GM21381 (cell line): ENCODE measurements around the gene SCUBE2.

Experiments used
- ATAC-seq: cut with Tn5 transposase; IDR thresholded peaks from one replicate; pipeline ENCODE4 v1.9.1; 2021; ENCODE audit warnings: mild to moderate bottlenecking, moderate library complexity; ENCODE audit not compliant: unreplicated experiment

SCUBE2 gene

GRCh38 chr11:9049959-9050358, 41.4 kb downstream of the SCUBE2 start:
- ATAC-seq: no peak

DNA sequence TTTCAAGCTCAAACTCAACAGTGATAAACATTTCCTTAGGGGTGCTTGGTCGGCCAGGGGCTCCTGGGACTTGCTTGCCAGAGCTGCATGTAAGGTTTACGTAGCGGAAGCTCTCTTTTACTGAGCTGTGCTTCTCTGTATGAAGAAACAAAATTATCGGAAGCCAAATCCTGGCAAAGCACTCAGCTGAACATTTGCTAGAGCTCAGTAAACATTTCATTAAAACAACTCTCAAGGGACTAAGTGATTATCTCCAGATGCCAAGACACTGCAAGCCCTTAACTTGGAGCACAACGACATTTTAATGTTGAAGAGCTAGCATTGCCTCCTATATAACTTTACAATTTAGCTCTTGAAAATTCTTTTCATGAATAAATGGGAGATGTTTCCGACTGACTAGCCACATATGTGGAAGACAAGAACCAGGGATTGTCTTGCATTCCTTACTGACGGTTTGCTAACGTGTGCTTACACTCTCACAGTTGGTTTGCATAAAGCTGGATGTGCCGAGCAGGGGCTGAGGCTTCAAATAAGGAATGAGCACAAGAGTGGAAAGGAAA, 43.4 kb downstream of the SCUBE2 start:
- no peak for ATAC-seq

DNA sequence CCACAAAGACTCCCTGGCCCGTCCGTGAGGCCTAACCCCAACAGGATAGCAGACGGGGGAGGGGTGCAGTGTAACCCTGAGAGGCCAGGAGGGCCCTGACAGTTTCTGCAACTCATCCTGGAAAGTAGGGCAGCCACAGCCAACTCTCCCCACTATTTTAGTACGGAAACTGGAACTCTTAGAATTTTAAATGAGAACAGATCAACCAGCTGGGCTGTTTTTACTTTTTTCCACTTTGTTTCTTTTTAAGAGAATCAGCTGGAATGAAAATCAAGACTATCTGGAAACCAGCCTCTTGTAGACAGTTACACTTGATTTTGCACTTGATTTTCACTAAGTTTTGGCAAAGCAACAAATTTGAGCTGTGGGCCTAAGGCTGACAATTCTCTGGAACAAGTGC, 44.9 kb downstream of the SCUBE2 start:
- no peak for ATAC-seq

- no peak for ATAC-seq
These were observed 48.9 kb downstream of the SCUBE2 start for GRCh38 chr11:9042488-9042887.

DNA sequence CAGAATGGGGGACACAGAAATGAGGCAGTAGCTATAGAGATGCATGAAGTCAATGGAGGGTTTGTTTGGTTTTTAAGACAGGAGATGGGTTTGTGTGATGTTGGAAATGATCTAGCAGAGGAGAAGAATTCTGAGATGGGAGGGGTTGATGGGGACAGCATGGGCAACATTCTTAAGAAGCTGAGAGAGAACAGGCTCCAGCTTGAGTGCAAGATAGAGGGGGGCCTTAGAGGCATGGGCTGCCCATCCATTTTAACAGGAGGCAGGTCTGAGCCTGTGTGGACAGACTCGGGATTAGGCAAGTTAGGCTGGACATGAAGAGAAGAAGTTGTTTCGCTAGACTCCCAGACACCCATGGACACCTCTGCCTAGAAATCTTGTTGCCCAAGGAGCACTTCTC, 49.7 kb downstream of the SCUBE2 start:
- ATAC-seq: no peak

DNA sequence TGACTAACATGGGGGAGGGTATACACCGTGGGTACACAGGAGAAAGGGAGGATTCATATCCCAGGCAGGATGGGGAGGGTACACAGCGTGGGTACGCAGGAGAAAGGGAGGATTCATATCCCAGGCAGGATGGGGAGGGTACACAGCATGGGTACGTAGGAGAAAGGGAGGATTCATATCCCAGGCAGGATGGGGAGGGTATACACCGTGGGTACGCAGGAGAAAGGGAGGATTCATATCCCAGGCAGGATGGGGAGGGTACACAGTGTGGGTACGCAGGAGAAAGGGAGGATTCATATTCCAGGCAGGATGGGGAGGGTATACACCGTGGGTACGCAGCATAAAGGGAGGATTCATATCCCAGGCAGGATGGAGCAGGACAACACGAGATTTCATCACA, 51.0 kb downstream of the SCUBE2 start:
- ATAC-seq: no peak

GRCh38 chr11:9039863-9040262, 51.5 kb downstream of the SCUBE2 start:
- ATAC-seq: no peak

DNA sequence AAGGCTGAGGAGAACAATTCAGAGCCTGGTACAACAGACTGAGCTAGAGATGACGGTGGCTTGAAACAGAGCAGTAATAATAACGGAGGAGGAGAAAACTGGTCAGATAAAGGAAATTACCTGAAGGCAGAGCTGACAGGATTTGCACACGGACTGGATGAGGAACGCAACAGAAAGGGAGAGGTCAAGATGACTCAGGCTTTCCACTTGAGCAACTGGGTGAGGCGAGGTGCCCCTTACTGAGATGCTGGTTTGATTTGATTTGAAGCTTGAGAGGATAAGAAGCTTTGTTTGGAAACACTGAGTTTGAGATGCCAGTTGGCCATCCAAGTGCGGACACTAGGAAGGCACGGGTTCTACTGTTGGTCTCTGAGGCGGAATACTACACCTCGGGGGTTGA, 52.2 kb downstream of the SCUBE2 start:
- ATAC-seq: no peak

DNA sequence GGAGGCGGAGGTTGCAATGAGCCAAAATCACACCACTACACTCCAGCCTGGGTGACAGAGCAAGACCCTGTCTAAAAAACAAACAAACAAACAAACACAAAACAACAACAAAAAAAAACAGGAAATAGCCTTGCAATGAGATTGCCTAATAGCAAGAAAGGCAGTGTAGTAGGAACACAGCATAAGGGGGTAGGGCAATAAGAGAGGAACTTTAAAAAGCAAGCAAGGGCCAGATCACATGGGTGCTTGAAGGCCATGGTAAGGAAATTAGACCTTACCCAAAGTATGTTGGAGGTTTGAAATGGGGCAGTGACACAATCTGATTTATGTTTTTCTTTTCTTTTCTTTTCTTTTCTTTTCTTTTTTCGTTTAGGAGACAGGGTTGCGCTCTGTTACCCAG, 52.9 kb downstream of the SCUBE2 start:
- ATAC-seq: no peak

DNA sequence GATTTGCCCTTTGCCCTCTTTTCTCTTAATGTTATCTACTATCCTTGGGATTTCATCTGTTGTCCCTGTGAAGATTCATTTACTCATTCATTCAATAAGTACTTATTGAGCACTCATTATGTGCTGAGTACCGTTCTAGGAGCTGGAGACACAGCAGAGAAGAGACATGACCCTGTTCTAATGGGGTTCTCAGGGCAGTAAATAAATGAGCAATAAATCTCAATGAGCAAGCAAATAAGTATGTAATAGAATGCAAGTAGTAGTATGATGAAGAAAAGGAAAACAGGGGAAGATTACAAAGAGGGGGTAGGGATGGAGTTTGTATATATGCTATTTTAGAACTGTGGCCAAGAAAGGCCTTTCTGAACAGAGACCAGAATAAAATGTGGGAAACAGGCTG, 53.4 kb downstream of the SCUBE2 start:
- no peak for ATAC-seq

GRCh38 chr11:9037046-9037780, 54.2 kb downstream of the SCUBE2 start:
- no peak for ATAC-seq

DNA sequence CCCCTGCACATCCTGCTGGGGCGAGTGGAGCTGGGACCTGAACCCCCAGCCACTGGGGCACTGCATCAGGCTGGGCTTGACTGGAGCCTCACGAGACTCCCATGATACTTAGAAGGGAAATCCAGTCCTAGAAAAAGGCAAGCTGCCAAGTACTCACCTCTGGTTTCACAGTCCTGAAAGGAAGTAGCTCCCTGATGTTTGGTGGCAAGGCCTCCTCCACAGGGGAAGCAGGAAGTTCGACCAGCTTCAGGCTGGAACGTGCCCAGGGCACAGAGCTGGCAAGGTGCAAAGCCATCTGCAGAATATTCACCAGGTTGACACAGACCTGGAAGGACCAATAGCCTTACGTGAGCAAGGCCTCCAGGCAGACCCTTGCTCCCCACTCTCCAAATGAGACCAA, 60.8 kb downstream of the SCUBE2 start:
- ATAC-seq: no peak

DNA sequence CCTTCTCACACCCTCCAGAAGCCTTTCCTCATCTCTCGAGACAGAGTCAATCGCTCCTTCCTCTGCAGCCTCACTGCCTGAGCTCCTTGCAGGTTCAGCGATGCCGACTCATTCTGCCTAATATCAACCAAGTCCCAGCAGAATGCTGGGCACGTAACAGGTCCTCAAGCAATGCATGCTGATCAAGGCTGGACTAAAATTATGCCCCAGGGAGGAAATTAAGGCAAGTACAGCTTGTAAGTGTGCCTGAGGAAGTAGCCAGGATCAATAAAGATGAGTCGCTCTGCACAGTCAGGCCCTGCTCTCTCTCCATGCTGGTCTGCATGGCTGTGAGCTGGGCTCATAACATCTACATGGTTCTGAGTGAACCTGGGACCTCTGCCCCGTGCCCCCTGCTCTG, 62.0 kb downstream of the SCUBE2 start:
- ATAC-seq: no peak

GRCh38 chr11:9028581-9028980, 62.8 kb downstream of the SCUBE2 start:
- no peak for ATAC-seq

GRCh38 chr11:9025101-9025850, 66.1 kb downstream of the SCUBE2 start:
- ATAC-seq: no peak

DNA sequence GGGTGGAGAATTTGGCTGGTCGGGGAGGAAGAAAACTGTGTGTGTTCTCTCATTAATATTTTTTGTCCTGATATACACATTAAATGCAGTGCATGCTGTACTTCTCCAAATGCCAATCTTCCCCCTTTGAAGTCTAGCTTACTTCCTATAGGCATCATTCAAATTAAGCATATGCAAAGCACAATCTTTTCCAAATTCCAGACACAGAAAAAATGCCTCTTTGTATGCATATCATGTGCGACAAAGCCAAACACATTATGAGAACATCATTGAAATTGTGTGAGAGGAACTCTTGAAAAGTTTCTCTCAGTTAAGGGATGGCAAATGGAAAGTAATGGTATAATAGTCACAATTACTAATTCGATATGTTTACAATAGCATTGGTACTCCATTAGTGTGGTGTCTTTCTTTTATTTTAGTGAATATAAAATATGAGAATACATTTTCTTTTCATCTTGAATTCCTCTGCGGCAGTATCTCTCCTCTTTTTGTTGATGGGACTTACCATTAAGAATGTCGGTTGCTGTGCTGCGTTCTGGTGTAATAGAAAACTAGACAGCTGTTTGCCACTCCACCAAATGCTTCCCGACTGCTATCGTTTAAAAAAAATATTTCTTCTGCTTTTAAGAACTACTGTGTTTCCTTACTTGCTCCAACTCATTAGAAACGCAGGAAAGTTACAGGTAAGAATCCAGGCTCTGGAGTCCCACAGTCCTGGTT, 68.3 kb downstream of the SCUBE2 start:
- no peak for ATAC-seq

GRCh38 chr11:9020916-9021315, 70.5 kb downstream of the SCUBE2 start:
- ATAC-seq: no peak

DNA sequence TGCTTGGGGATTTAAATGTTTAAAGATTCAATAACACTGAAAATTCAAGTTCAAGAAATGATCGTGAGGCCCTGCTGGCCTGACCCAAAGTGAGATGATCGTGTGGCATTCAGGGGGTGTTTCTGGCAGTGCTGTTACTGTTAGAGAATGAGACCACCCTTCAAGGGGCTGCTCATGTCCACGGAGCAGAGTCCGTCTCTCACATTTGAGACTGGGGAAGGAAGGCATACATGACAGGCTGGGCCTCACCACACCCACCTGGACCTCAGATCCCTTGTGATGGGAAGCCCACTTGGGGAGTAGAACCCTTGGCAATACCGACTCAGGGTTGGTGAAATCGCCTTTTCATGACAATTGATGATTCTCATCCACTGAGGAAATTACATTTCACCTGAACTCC, 71.5 kb downstream of the SCUBE2 start:
- no peak for ATAC-seq

- ATAC-seq: no peak
These were observed 73.6 kb downstream of the SCUBE2 start for GRCh38 chr11:9017773-9018172.

DNA sequence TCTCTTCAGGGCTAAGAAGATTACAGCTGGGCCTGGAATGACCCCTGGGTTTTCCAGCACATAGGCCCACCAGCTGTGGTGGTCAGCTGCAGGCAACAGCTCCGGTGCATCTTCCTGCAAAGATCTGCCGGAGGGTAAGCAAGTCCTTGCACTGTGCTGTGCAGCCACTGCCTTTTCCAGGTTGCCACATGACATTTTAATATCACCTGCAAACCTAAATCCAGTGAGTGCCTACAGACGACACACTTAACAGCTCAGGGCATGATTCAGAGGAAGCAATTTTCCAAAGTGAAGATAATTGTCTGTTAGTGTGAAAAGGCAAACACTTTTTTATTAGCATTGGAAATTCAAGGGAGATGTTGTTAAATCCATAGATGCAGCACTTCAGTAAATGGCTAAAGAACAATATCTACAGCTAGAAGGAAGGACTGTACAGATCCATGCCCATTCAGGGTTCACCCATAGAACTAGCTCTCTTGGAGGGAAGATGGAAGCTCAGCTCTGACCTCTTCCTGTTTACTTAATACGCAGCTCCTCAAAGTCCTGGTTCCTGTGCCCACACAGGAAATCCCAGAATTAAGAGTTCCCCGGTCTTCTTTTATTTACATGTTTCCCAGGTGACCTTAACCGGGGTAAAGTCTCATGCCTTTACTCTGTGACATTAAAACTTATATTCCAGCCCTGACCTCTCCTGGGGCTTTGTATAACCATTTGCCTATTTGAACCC, 74.3 kb downstream of the SCUBE2 start:
- ATAC-seq: no peak

DNA sequence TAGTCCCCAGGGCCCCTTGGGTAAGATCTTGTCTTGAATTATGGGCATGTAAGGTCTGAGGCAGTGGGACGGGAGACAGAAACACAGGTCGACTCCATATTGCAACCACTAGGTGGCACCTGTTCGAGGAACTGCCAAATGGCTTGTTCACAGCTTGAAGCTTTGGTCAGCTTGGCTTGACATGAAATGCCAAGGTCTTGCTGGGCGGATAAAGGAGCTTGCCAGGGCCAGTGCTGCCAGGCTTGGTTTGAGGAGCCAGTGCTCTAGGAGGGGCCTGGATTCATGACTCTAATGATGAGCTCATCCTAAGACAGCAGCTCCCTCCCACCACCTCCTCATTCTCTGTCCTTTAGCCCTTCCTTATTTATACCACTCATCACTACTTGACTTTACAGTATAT, 75.7 kb downstream of the SCUBE2 start:
- peak; percentile 72 for ATAC-seq
